Mesenchymal stem cell (in vitro differentiated cells and primary cell): ENCODE results near the gene HSPG2.

Source experiments
- DNase-seq: peaks from one replicate; pipeline ENCODE4 v3.0.0-alpha.2; 2013
- H2AFZ ChIP-seq: one replicate; pipeline ENCODE4 v1.6.1; 2013; ENCODE audit warnings: low read depth, mild to moderate bottlenecking, control low read depth, inconsistent platforms, low read length, moderate library complexity
- H2AK5ac ChIP-seq: 2 replicates; pipeline ENCODE4 v1.6.1; 2013; ENCODE audit warnings: low read length, moderate library complexity, mild to moderate bottlenecking, inconsistent platforms; ENCODE audit not compliant: severe bottlenecking
- H2BK120ac ChIP-seq: one replicate; pipeline ENCODE4 v1.6.1; 2013; ENCODE audit warnings: low read depth, mild to moderate bottlenecking, inconsistent platforms, low read length, moderate library complexity
- H2BK12ac ChIP-seq, 2 experiments: one replicate each; pipeline ENCODE4 v1.6.1; 2013; ENCODE audit warnings: inconsistent platforms in 2 of 2, low read length in 2 of 2, mild to moderate bottlenecking in 2 of 2, moderate library complexity in 2 of 2, control low read depth in 1 of 2
- H2BK15ac ChIP-seq: one replicate; pipeline ENCODE4 v1.6.1; 2013; ENCODE audit warnings: mild to moderate bottlenecking, low read depth, inconsistent platforms; ENCODE audit not compliant: poor library complexity, severe bottlenecking
- H2BK5ac ChIP-seq: 2 replicates; pipeline ENCODE4 v1.6.1; 2013; ENCODE audit warnings: low read depth, mild to moderate bottlenecking, low read length, control low read depth, inconsistent platforms; ENCODE audit not compliant: poor library complexity, severe bottlenecking
- H3K14ac ChIP-seq, 2 experiments: one replicate each; pipeline ENCODE4 v1.6.1; 2013; ENCODE audit warnings: inconsistent platforms in 2 of 2, low read length in 2 of 2, control low read depth in 1 of 2, mild to moderate bottlenecking in 1 of 2, moderate library complexity in 1 of 2
- H3K18ac ChIP-seq, 2 experiments: one replicate each; pipeline ENCODE4 v1.6.1; 2013; ENCODE audit warnings: inconsistent platforms in 2 of 2, low read length in 2 of 2, control low read depth in 1 of 2, low read depth in 1 of 2, mild to moderate bottlenecking in 1 of 2
- H3K23ac ChIP-seq, 2 experiments: one replicate each; pipeline ENCODE4 v1.6.1; 2013; ENCODE audit warnings: inconsistent platforms in 2 of 2, low read length in 2 of 2, mild to moderate bottlenecking in 2 of 2, moderate library complexity in 2 of 2, control low read depth in 1 of 2
- H3K27ac ChIP-seq: 2 replicates; pipeline ENCODE4 v1.5.1; 2013; ENCODE audit warnings: mild to moderate bottlenecking, moderate library complexity, low read length, control low read depth, inconsistent platforms; ENCODE audit not compliant: poor library complexity, severe bottlenecking
- H3K27me3 ChIP-seq, 2 experiments: 2 replicates each; pipeline versions ENCODE4 v1.6.1 to v1.7.0; 2013; ENCODE audit warnings: low read length in 2 of 2, mild to moderate bottlenecking in 2 of 2, moderate library complexity in 2 of 2, control low read depth in 1 of 2, inconsistent platforms in 1 of 2; ENCODE audit not compliant: control insufficient read depth in 1 of 2, insufficient read depth in 1 of 2
- H3K36me3 ChIP-seq, 2 experiments: 2 replicates each; pipeline versions ENCODE4 v1.6.1 to v1.7.0; 2013; ENCODE audit warnings: low read length in 2 of 2, control low read depth in 1 of 2, inconsistent platforms in 1 of 2, low read depth in 1 of 2, mild to moderate bottlenecking in 1 of 2; ENCODE audit not compliant: insufficient read depth in 2 of 2, control insufficient read depth in 1 of 2
- H3K4ac ChIP-seq, 2 experiments: one replicate each; pipeline ENCODE4 v1.6.1; 2013; ENCODE audit warnings: inconsistent platforms in 2 of 2, low read length in 2 of 2, mild to moderate bottlenecking in 2 of 2, moderate library complexity in 2 of 2, control low read depth in 1 of 2, low read depth in 1 of 2
- H3K4me1 ChIP-seq: 2 replicates; pipeline ENCODE4 v1.6.1; 2013; ENCODE audit warnings: low read depth, low read length, control low read depth; ENCODE audit not compliant: control insufficient read depth, insufficient read depth
- H3K4me2 ChIP-seq: 2 replicates; pipeline ENCODE4 v1.6.1; 2013; ENCODE audit warnings: low read length, mild to moderate bottlenecking, inconsistent platforms; ENCODE audit not compliant: poor library complexity, severe bottlenecking
- H3K4me3 ChIP-seq, 2 experiments: 2 replicates each; pipeline versions ENCODE4 v1.5.1 to v1.7.0; 2013; ENCODE audit warnings: low read length in 2 of 2, mild to moderate bottlenecking in 2 of 2, control low read depth in 1 of 2, low read depth in 1 of 2; ENCODE audit not compliant: insufficient read depth in 1 of 2
- H3K79me1 ChIP-seq: replicated peaks from 2 replicates; pipeline ENCODE4 v1.6.1; 2013; ENCODE audit warnings: mild to moderate bottlenecking, control low read depth, low read length, inconsistent platforms; ENCODE audit not compliant: poor library complexity, severe bottlenecking
- H3K9ac ChIP-seq: 2 replicates; pipeline ENCODE4 v1.7.0; 2013; ENCODE audit warnings: mild to moderate bottlenecking, low read length, moderate library complexity
- H3K9me3 ChIP-seq: 2 replicates; pipeline ENCODE4 v1.7.0; 2013; ENCODE audit warnings: mild to moderate bottlenecking, low read length; ENCODE audit not compliant: control insufficient read depth
- H4K8ac ChIP-seq: one replicate; pipeline ENCODE4 v1.6.1; 2013; ENCODE audit warnings: inconsistent platforms, mild to moderate bottlenecking, low read length, moderate library complexity
- H4K91ac ChIP-seq: one replicate; pipeline ENCODE4 v1.6.1; 2013; ENCODE audit warnings: mild to moderate bottlenecking, low read length, inconsistent platforms
- WGBS: methylation state at CpG from one replicate; pipeline ENCODE4 v1.1.7; 2013; ENCODE audit warnings: mixed read lengths; 5-methylcytosine and 5-hydroxymethylcytosine counted together

The HSPG2 gene

DNA sequence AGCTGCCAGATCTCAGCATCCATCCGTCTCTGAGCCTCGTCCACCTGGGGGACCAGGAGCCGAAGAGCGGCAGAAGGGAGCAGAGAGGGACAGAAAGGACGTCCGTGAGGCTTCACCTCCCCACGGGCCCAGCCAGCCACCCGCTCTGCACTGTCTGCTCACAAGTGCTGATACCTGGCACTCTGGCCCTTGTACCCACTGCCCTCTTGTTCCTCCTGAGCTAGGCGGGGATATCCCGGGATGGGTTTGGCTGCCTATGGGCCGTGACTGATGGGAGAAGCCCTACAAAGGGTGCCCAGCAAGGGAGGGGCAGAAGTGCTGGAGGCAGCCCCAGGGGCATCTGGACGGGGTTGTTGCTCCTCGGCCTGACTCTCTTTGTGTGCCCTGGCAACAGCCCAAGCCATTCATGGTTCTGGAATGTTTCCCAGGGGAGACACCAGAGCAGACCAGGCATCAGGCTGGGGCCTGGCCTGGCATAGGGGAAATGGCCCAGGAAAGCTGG, 67.4 kb downstream of the HSPG2 start:
- H3K79me1 ChIP-seq, result peaks cover 36% of the 10 kb centered on the region
- H2AFZ ChIP-seq, result no peak overlapping the region
- peak overlapping the region; percentile 61 for H3K9ac ChIP-seq
- 76% methylated on average over 13 of the region's 13 CpGs for WGBS
- H2BK15ac ChIP-seq, result no peak overlapping the region
- H3K36me3 ChIP-seq, result peaks cover 90 to 91% of the 10 kb centered on the region in 2 experiments
- no peak overlapping the region for H3K4me3 ChIP-seq
- no peak overlapping the region for H4K8ac ChIP-seq
- H2AK5ac ChIP-seq, result no peak overlapping the region
- H3K4me2 ChIP-seq, result no peak overlapping the region
- H3K14ac ChIP-seq, result peak overlapping the region in 1 of 2 experiments; percentile 9
- no peak overlapping the region for H3K4ac ChIP-seq
- no peak overlapping the region for H2BK120ac ChIP-seq
- H3K23ac ChIP-seq, result no peak overlapping the region
- peak overlapping the region in 1 of 2 experiments; percentile 22 for H3K18ac ChIP-seq
- H4K91ac ChIP-seq, result no peak overlapping the region
- peak; percentile 85 for DNase-seq
- H2BK12ac ChIP-seq, result no peak overlapping the region
- H2BK5ac ChIP-seq, result no peak overlapping the region
- H3K27ac ChIP-seq, result peak overlapping the region; percentile 4
- no peaks in the 10 kb centered on the region for H3K27me3 ChIP-seq
- peaks cover 28% of the 10 kb centered on the region for H3K4me1 ChIP-seq
- H3K9me3 ChIP-seq, result no peaks in the 10 kb centered on the region

DNA sequence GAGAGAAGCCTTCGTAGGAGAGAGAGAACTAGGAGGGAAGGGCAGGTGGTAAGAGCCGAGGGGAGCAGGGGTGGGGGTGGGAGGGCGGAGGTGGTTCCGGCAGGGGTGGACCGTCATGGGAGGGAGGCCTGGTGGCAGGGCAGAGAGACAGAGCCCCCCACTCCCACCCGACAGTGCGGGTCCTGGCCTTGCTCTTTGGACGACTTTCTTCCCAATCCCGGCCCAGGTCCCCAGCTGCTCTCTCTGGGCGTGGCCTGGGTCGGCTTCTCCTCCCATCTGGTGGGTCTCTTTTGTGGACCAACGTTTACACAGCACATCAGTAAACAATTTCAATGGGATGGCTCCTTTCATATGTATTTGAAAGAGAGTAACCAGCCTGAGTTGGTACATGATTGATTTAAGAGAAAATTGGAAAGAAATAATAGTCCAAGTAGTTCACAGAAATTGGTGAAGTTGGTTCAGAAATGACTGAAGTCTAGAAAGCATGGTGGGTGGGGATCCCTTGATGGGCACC, 68.1 kb downstream of the HSPG2 start:
- Histone ChIP-seq H4K8ac (no peak overlapping the region), H3K23ac (no peak overlapping the region), H3K4me3 (no peak overlapping the region), H3K36me3 (peaks cover 90 to 91% of the 10 kb centered on the region in 2 experiments), H3K4me2 (no peak overlapping the region), H3K4ac (no peak overlapping the region), H2BK12ac (no peak overlapping the region), H2AFZ (no peak overlapping the region), H3K79me1 (peaks cover 32% of the 10 kb centered on the region), H3K9me3 (no peaks in the 10 kb centered on the region), H2BK120ac (no peak overlapping the region), H3K27ac (no peak overlapping the region), H3K14ac (no peak overlapping the region), H3K9ac (peak overlapping the region; percentile 61), H3K18ac (no peak overlapping the region), H3K4me1 (peaks cover 28% of the 10 kb centered on the region), H2BK15ac (peak overlapping the region; percentile 7), H2BK5ac (no peak overlapping the region), H2AK5ac (no peak overlapping the region), H4K91ac (no peak overlapping the region), H3K27me3 (no peaks in the 10 kb centered on the region)
- no peak for DNase-seq
- WGBS, result 98% methylated on average over 9 of the region's 12 CpGs

DNA sequence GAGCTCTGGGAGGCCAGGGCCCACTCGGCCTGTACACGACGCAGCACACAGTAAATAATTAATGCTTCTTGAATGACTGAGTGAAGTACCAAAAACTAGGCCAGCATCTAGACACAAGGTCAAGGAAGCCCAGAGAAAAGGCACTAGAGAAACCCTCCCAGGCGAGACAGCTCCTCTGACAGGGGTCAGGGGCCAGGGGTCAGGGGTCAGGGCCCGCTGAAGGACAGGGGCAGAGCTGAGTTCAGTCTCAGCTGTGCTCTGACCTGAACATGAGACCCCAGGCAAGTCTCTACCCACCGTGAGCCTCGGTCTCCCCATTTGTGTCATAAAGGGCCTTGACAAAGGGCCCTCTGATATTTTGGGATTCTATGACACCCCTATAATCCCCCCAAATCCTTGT, 68.6 kb downstream of the HSPG2 start:
- Histone ChIP-seq H3K9ac (no peak overlapping the region), H3K4me1 (peaks cover 28% of the 10 kb centered on the region), H3K14ac (no peak overlapping the region), H3K4ac (no peak overlapping the region), H3K4me2 (no peak overlapping the region), H4K8ac (no peak overlapping the region), H3K23ac (no peak overlapping the region), H3K27ac (no peak overlapping the region), H2BK15ac (no peak overlapping the region), H2BK12ac (no peak overlapping the region), H2BK5ac (no peak overlapping the region), H3K27me3 (no peaks in the 10 kb centered on the region), H3K9me3 (no peaks in the 10 kb centered on the region), H2AFZ (no peak overlapping the region), H3K18ac (no peak overlapping the region), H3K36me3 (peaks cover 90% of the 10 kb centered on the region in 2 experiments), H3K4me3 (no peak overlapping the region), H3K79me1 (peaks cover 32% of the 10 kb centered on the region), H2BK120ac (no peak overlapping the region), H4K91ac (no peak overlapping the region), H2AK5ac (no peak overlapping the region)
- 94% methylated on average over 7 of the region's 7 CpGs for WGBS
- DNase-seq, result no peak

DNA sequence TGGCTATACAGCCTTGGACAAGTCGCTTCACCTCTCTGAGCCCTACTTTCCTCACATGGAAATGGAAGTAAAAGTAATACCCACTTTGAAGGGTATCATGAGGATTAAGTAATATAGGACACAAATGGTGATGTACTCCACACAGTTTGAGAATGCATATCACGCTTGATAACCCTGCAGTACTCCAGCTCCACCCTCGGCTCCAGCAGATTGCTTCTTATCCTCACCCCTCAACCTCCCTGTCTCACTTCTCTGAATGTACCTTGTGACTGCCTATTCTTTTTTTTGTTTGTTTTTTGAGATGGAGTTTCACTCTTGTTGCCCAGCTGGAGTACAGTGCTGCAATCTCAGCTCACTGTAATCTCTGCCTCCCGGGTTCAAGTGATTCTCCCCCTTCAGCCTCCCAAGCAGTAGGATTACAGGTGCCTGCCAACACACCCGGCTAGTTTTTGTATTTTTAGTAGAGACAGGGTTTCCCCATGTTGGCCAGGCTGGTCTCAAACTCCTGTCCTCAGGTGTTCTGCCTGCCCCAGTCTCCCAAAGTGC, 69.6 kb downstream of the HSPG2 start:
- peaks cover 30% of the 10 kb centered on the region for H3K79me1 ChIP-seq
- no peak overlapping the region for H3K18ac ChIP-seq
- H3K27ac ChIP-seq, result no peak overlapping the region
- no peak overlapping the region for H2BK15ac ChIP-seq
- H2BK120ac ChIP-seq, result no peak overlapping the region
- no peak overlapping the region for H3K9ac ChIP-seq
- WGBS, result 100% methylated on average over 4 of the region's 5 CpGs
- H2AK5ac ChIP-seq, result no peak overlapping the region
- no peaks in the 10 kb centered on the region for H3K9me3 ChIP-seq
- no peak overlapping the region for H3K4me3 ChIP-seq
- H3K4me2 ChIP-seq, result no peak overlapping the region
- no peak overlapping the region for H2BK5ac ChIP-seq
- H3K14ac ChIP-seq, result no peak overlapping the region
- no peak for DNase-seq
- H3K4me1 ChIP-seq, result peaks cover 24% of the 10 kb centered on the region
- peaks cover 82 to 84% of the 10 kb centered on the region in 2 experiments for H3K36me3 ChIP-seq
- H3K23ac ChIP-seq, result no peak overlapping the region
- H2BK12ac ChIP-seq, result no peak overlapping the region
- H4K8ac ChIP-seq, result no peak overlapping the region
- H3K27me3 ChIP-seq, result no peaks in the 10 kb centered on the region
- H3K4ac ChIP-seq, result no peak overlapping the region
- H2AFZ ChIP-seq, result no peak overlapping the region
- H4K91ac ChIP-seq, result no peak overlapping the region
